NCI-H2107 treated with DMSO at 0.1 percent for 48 hours (cell line): Measurements from ENCODE around the gene CAST.
A peak's percentile ranks its signal among the peaks of the same experiment; 100 is the strongest.
"Not testable (repeated sequence)": the region's sequence is repeated elsewhere in the genome, so short reads cannot be mapped to it uniquely, and the experiment has no call there.

Source experiments
- DNase-seq: peaks from one replicate; lab custom pipeline; 2025; ENCODE audit not compliant: unreplicated experiment; lab: John Stamatoyannopoulos, UW

Gene CAST

DNA sequence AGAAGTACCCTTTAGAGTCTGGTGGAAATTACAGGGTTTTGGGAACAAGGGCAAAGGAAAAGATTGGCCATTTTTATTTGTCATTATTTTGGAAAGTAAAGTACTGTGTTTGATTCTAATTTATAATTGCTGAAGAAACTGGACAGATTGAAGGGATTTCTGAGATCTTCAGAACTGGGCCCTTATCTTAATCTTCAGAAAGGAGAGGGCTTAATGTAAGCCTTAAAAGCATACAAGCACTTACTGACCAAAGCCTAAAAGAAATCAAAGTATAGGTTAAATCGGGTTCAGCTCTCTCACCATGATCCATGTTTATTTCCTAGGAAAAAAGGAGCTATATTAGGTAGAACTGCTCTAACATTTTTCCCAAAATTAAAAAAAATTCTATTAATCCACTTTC is 109.9 kb downstream of the CAST start:
- DNase-seq = no peak

- no peak for DNase-seq
These were observed 110.4 kb downstream of the CAST start for GRCh38 chr5:96772542-96772941.

DNA sequence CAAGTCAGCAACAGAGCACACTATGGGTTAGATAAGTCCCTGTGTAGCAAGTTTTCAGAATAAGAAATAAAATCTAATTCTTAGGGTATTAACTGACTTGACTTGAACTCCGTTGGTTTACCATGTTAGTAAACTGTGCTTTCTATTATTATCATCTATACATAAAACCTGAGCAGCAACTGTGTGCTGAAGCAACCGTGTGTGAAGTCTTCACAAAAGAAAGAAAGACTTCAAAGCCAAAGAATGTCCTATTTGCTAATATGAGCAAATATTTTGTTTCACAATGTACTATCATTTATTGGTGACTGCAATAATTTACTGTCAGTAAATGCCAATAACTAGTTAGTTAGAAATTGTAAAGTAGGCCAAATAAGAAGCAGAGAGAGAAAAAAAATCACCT is 112.9 kb downstream of the CAST start:
- DNase-seq = no peak

GRCh38 chr5:96775689-96776088 is 113.5 kb downstream of the CAST start:
- peak; percentile 34 for DNase-seq

DNA sequence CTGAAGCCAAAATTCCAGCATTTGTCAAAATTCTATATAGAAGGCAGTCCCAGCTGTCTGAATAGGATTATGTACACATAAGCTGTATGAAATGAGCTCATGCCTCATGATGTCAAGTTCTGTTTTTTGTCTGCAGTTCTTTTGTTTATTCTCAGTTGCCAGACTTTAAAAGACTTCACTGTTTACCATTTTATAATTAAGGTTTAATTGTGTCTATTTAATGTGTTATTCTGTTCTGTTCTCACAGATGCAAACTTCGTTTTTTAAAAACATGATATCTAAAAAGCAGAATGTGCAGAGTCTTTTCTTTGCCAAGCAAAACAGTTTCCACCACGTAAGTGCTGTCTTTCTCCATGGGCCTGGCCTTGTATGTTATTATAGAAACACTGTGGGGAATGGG is 114.4 kb downstream of the CAST start:
- no peak for DNase-seq

DNA sequence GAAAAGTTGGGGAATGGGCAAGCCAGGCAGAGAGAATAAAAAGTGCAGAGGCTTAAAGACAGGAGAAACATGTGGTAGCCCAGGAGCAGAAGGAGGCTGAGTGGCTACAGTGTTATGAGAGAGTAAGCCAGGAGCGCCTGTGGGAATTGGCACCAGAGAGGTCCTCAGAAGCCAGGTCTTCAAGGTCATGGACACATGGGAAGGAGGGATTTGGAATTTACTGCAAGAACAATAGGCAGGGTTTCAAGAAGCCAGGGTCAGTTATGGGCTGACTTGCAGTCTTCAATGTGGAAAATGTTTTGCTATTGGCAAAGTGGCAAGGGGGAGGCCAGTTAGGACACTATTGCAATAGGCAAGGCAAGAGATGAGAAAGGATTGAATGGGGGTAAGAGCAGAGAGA is 116.2 kb downstream of the CAST start:
- DNase-seq = no peak

- no peak for DNase-seq
These were observed 118.5 kb downstream of the CAST start for GRCh38 chr5:96780626-96781025.

DNA sequence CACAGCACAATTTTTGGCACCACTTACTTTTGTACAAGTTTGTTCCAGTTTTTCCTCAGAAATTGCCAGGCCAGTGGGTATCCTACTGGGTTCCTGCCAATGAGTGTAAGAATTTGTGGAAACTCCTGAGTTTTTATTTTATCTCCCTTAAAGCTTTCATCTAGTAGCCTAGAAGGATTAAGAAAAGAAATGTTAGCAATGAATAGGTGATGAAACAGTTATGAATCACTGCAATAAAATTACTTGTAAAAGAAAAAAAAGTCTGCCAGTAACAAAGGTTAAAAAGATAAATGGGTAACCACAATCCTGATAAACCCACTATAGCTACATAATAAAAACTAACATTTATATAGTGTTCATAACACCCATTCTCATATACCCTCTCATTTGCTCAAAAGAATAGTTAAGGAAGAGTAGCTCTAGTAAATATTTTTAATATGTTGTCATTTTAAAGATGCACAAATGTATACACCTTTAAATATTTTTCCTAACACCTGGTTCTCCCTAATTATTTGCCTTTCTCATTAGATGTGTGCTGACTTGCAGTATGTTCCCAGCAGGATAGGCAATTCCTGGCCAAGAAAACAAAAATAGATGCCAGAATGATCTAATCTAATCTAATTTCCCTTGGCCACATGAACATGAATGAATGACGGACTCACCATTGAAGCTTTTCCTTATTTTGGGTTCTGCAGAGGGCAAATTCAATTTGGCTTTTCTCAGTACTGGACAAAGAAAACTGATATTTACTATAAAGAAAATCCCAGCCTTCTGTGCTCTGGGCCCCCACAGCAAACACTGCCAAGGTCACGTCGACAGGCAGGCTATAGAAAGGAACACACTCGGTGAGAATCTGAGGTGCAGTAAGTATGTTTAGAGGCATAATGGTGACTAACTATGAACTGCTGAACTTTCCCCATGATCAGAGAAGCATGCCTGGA is 119.1 kb downstream of the CAST start:
- DNase-seq = no peak

DNA sequence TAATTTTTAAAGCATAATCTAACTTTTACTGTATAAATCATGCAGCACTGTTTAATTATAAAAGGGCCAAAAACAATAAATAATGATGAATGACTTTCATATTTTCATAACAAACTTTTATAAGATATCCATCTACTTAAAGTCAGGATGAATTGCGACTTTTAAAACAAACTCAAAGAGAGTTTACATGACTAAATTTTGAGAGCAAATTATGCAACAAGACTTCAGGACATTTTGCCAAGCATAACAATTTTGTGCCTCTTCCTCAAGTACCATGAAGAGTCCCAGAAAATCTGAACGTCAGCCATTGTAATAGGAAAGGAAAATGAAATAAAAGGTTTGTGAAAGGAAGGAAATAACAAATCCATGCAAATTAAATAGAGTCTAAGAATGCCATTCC is 121.2 kb downstream of the CAST start:
- DNase-seq = no peak

GRCh38 chr5:96785326-96786109 is 123.3 kb downstream of the CAST start:
- DNase-seq = no peak

DNA sequence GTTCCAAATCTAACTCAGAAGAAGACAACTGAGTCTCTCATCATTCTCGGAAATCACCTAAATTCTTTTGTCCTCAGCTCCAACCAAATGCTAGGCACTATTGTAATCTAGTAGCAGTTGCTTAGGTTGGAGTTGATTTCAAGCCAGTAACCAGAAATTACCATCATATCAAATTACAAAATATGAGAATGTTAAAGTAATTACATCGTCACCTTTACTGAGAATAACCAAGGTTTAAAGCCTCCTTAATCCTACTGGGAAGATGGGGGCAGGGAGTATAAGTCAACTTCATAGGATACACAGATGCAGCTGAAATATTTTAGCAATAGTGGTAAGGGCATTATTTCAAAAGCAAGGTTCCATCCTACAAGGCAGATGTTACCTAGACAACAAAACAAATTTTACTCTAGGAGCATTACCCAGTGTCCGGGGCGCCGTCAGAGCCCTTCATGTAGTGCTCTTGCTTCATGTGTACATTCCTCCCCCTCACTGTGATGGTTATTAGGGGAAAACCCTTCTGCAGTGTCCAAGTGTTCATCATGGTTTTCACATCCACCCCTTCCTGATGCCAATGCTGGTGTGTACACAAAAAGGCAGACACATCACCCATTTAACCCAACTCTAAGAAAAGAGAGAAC is 126.1 kb downstream of the CAST start:
- no peak for DNase-seq

DNA sequence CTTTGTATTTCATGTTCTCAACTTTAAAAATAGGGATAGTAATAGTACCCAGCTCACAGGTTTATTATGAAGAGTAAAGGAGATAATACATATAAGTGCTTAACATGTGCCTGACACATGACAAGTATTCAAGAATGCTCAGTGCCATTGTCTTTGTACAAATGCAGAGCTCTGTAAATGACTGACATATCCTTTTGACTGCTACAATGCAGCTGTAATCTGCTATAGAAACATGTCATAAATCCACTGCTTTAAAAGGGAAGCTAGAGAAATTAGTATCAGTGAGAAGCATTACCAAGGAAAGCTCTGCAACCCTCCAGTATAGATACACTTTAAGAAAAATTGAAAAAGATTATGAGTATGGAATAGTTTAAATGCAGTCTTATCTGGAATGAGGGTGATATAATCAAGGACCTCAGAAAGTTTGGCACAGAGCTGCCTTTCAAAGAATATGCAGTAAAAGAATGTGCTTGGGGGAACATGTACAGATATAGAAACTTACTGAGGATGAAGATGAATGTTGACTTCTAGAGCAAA is 127.7 kb downstream of the CAST start:
- DNase-seq = no peak

DNA sequence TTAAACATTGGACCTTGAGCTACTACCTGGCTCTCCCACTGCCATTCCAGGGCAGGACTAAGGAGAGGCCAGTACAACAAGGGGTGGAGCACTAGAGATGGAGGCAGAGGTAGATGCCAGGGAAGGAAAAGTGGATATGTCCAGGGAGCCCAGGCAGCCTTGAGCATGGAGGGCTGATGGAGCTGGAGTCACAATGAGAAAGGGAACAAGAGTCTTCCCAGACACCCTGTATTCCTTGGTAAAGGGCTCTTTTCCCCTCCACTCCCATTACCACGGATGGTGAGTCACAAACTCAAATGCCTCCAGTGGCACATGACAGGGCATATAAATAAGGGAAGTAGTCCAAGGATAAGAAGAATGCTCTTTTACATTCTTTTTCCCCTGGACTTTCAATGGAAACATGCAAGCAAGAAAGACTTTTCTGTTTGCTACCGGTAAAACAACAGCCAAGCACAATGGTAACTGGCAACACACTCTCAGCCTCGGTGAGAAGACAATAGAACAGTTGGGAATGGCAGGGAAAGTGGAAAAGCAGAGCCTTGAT is 128.9 kb downstream of the CAST start:
- no peak for DNase-seq

- no peak for DNase-seq
These were observed 132.6 kb downstream of the CAST start for GRCh38 chr5:96794757-96795156.

GRCh38 chr5:96795626-96796025 is 133.4 kb downstream of the CAST start:
- no peak for DNase-seq

DNA sequence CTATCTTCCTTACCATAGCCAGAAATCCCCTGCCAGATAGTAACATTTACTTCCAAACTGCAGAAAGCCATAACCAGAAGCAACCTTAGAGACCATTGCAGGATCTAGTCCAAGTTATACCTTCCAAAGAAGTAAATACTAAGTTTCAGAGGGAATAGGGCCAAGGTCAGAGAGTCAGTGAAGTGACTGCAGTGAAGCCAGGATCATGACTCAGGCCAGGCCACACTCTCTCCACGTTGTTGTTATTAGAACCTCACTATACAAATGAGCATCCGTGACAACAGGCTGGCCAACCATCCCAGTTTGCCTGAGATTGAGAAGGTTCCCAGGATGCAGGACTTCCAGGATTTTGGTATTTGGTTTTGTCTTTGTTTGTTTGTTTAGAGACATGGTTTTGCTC is 134.3 kb downstream of the CAST start:
- no peak for DNase-seq

DNA sequence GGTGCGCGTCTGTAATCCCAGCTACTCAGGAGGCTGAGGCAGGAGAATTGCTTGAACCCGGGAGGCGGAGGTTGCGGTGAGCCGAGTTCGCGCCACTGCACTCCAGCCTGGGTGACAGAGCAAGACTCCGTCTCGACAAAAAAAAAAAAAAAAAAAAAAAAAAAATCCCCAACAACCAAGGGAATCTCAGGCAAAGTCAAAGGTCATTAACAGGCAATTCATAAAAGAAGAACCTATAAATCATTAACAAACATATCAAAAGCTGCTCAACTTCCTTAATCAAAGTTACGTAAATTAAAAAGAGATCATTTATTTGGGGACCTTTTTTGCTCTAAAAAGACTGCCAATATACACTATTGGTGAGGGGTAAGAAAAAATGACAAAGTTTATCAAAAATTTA is 139.5 kb downstream of the CAST start:
- DNase-seq = not testable (repeated sequence)

- no peak for DNase-seq
These were observed 145.0 kb downstream of the CAST start for GRCh38 chr5:96807075-96807654.

DNA sequence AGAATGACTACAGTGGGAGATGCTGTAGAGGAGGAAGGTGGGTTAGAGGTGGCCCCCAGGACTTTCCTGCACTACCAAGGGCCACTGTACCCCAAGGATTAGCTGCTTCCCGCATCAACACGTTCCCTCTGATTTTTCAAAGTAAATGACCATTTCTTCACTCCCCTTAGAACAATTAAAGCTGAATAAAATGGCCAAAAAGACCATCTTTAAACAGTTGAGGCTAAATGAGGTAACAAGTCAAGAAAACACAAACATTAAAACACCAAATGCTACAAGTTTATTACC is 146.3 kb downstream of the CAST start:
- DNase-seq = no peak

DNA sequence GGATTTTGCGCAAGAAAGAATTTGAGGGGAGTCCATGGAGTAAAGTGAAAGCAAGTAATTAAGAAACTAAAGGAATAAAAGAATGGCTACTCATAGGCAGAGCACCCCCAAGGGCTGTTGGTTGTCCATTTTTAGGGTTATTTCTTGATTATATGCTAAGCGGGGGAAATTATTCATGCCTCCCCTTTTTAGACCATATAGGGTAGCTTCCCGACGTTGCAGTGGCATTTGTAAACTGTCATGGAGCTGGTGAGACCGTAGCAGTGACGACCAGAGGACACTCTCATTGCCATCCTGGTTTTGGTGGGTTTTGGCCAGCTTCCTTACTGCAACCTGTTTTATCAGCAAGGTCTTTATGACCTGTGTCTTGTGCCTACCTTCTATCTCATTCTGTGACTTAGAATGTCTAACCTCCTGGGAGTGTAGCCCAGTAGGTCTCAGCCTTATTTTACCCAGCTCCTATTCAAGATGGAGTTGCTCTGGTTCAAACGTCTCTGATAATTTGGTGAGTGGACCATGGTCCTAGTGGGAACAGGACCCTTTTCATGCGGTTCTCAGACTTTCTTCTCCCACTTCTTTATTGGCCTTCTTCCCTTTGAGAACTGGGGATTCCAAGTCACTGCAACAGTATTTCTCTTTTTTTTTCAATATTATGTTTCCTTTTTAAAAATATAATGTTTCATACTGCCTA is 146.8 kb downstream of the CAST start:
- DNase-seq = no peak
